ENCODE results near the gene LCN10. TPM values are rescaled to one million over a fixed set of nuclear protein-coding genes. Genes with fewer than 3 reads are reported as not detected.

The LCN10 gene
- total RNA-seq, 1 donor from 2014 or later: not detected

DNA sequence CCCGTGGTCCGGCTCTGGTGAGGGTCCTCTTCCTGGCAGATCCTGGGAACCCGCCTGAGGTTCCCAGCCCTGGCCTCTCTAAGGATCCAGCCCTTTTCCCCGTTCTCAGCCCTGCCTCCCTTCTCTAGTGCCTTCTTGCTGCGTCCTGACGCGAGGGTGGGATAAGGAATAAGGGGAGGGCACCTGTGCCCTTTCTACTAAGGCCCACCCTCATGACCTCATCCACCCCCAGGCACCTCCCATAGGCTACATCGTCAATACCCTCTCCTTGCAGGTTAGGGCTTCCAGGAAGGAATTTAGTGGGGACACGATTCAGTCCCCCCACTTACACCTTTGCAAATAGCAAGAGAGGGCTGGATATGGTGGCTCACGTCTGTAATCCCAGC is 41.1 kb downstream of the LCN10 start:
- Histone ChIP-seq H3F3A (ENCODE audit: low read depth) (no peaks in the 10 kb centered on the region), H3K4me2 (no peak overlapping the region), H3K27ac (no peak overlapping the region), H3K4me3 (no peak overlapping the region), H4K20me1 (ENCODE audit: low read depth) (no peaks in the 10 kb centered on the region), H3K9me3 (ENCODE audit: low read depth) (no peaks in the 10 kb centered on the region), H3K9ac (no peak overlapping the region), H3K27me3 (peaks cover 19% of the 10 kb centered on the region), H3K79me2 (ENCODE audit: low read depth) (no peaks in the 10 kb centered on the region), H2AFZ (replicated peaks) (peak overlapping the region; percentile 73), H3K36me3 (no peaks in the 10 kb centered on the region), H3K4me1 (no peaks in the 10 kb centered on the region)
- TF ChIP-seq EZH2phosphoT487 (IDR thresholded peaks at IDR 0.05): no peak
- TF ChIP-seq, protein P1, sequence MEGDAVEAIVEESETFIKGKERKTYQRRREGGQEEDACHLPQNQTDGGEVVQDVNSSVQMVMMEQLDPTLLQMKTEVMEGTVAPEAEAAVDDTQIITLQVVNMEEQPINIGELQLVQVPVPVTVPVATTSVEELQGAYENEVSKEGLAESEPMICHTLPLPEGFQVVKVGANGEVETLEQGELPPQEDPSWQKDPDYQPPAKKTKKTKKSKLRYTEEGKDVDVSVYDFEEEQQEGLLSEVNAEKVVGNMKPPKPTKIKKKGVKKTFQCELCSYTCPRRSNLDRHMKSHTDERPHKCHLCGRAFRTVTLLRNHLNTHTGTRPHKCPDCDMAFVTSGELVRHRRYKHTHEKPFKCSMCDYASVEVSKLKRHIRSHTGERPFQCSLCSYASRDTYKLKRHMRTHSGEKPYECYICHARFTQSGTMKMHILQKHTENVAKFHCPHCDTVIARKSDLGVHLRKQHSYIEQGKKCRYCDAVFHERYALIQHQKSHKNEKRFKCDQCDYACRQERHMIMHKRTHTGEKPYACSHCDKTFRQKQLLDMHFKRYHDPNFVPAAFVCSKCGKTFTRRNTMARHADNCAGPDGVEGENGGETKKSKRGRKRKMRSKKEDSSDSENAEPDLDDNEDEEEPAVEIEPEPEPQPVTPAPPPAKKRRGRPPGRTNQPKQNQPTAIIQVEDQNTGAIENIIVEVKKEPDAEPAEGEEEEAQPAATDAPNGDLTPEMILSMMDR (IDR thresholded peaks at IDR 0.05): no peak
- TF ChIP-seq EZH2 (IDR thresholded peaks at IDR 0.05): no peak
- DNase-seq (ENCODE audit: low spot score): no peak
- no peak overlapping the region for H3K4me3 Mint-ChIP-seq
- H3K9me3 Mint-ChIP-seq: no peaks in the 10 kb centered on the region
- peaks cover 27% of the 10 kb centered on the region for H3K4me1 Mint-ChIP-seq
- peaks cover 25% of the 10 kb centered on the region for H3K27me3 Mint-ChIP-seq (ENCODE audit: insufficient read depth, low read depth)
- H3K27ac Mint-ChIP-seq: no peak overlapping the region
- no peaks in the 10 kb centered on the region for H3K36me3 Mint-ChIP-seq

DNA sequence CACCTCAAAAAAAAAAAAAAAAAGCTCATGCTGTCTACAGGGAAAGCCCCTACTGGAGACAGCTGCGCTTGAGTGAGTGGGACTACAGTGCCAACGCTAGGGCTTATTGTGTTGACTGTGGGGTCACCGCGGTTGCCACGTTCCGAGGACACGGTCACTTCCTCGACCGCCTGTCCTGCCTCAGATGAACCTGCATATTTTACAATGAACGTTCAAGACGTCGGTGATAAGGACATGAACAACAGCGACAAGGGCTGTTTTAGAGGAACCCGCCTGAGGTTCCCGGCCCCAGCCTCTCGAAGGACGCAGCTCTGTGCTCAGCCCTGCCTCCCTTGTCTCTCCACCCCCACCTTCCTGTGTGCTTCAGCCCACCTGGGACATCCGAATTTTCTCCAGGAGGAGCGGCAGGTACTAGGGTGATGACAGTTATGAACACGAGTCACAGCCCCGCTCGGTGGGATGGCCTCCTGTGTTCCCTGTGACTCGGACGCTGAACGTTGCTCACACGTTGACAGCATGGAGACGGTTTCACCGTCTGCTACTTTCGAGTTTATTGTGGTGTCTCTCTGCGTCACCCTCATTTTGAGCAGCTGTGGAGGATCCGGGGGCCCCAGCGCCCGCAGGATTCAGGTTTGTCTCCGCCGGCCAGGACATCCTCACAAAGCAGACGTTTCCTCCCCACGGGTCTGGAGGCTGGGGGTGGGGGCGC is 41.6 kb downstream of the LCN10 start:
- no peak for DNase-seq (ENCODE audit: low spot score)
- peaks cover 19% of the 10 kb centered on the region for H3K27me3 ChIP-seq
- no peak overlapping the region for H3K4me3 ChIP-seq
- H3K4me1 ChIP-seq: no peaks in the 10 kb centered on the region
- no peak overlapping the region for H3K27ac Mint-ChIP-seq
- TF ChIP-seq EZH2phosphoT487 (IDR thresholded peaks at IDR 0.05) (no peak), EZH2 (IDR thresholded peaks at IDR 0.05) (no peak)
- TF ChIP-seq, protein P1 (IDR thresholded peaks at IDR 0.05): no peak
- H3K27me3 Mint-ChIP-seq (ENCODE audit: insufficient read depth, low read depth): peaks cover 25% of the 10 kb centered on the region
- H3K79me2 ChIP-seq (ENCODE audit: low read depth): no peaks in the 10 kb centered on the region
- no peaks in the 10 kb centered on the region for H3F3A ChIP-seq (ENCODE audit: low read depth)
- H2AFZ ChIP-seq (replicated peaks): peak overlapping the region; percentile 73
- H3K4me3 Mint-ChIP-seq: no peak overlapping the region
- no peaks in the 10 kb centered on the region for H3K36me3 ChIP-seq
- H3K9ac ChIP-seq: no peak overlapping the region
- no peak overlapping the region for H3K4me2 ChIP-seq
- peaks cover 27% of the 10 kb centered on the region for H3K4me1 Mint-ChIP-seq
- no peak overlapping the region for H3K27ac ChIP-seq
- no peaks in the 10 kb centered on the region for H3K36me3 Mint-ChIP-seq
- H3K9me3 ChIP-seq (ENCODE audit: low read depth): no peaks in the 10 kb centered on the region
- no peaks in the 10 kb centered on the region for H4K20me1 ChIP-seq (ENCODE audit: low read depth)
- H3K9me3 Mint-ChIP-seq: no peaks in the 10 kb centered on the region

DNA sequence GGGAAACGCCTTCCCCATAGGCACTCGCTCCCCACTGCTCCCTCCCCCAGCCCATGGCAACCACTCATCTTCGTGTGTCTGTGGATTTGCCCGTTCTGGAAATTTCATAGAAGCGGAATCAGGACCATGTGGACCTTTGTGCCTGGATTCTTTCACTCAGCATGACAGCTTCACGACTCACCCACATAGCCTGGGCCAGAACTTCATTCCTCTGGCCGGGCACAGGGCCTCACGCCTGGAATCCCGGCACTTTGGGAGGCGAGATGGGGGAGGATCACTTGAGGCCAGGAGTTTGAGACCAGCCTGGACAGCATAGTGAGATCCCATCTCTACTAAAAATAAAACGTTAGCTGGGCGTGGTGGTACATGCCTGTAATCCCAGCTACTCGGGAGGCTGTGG is 42.4 kb downstream of the LCN10 start:
- Histone ChIP-seq H3K9ac (no peak overlapping the region), H3K36me3 (no peaks in the 10 kb centered on the region), H3K4me1 (no peaks in the 10 kb centered on the region), H3K27ac (no peak overlapping the region), H3K27me3 (peaks cover 19% of the 10 kb centered on the region), H3F3A (ENCODE audit: low read depth) (no peaks in the 10 kb centered on the region), H3K4me2 (no peak overlapping the region), H4K20me1 (ENCODE audit: low read depth) (no peaks in the 10 kb centered on the region), H3K79me2 (ENCODE audit: low read depth) (no peaks in the 10 kb centered on the region), H3K4me3 (no peak overlapping the region), H2AFZ (replicated peaks) (no peak overlapping the region), H3K9me3 (ENCODE audit: low read depth) (no peaks in the 10 kb centered on the region)
- DNase-seq (ENCODE audit: low spot score): no peak
- Mint-ChIP-seq H3K4me1 (peaks cover 27% of the 10 kb centered on the region), H3K9me3 (no peaks in the 10 kb centered on the region), H3K36me3 (no peaks in the 10 kb centered on the region), H3K27ac (no peak overlapping the region), H3K27me3 (ENCODE audit: insufficient read depth, low read depth) (peaks cover 22% of the 10 kb centered on the region), H3K4me3 (peak overlapping the region; percentile 15)
- TF ChIP-seq EZH2 (IDR thresholded peaks at IDR 0.05) (no peak), EZH2phosphoT487 (IDR thresholded peaks at IDR 0.05) (no peak)
- TF ChIP-seq, protein P1 (IDR thresholded peaks at IDR 0.05): no peak
